AG10803 (cell line): ENCODE results near the gene EMC10.

Experiments
- DNase-seq: peaks from one replicate; pipeline ENCODE4 v3.0.0; 2010; ENCODE audit warnings: low read depth
- H3K4me3 ChIP-seq: 2 replicates; pipeline ENCODE4 v1.5.1; 2011; ENCODE audit warnings: mild to moderate bottlenecking, low read length, control low read depth
- TF ChIP-seq, protein P1 (sequence below): conservative IDR thresholded peaks from 2 replicates; pipeline ENCODE4 v1.5.1; 2011; ENCODE audit warnings: mild to moderate bottlenecking, low read length, control low read depth, inconsistent platforms

Gene EMC10

DNA sequence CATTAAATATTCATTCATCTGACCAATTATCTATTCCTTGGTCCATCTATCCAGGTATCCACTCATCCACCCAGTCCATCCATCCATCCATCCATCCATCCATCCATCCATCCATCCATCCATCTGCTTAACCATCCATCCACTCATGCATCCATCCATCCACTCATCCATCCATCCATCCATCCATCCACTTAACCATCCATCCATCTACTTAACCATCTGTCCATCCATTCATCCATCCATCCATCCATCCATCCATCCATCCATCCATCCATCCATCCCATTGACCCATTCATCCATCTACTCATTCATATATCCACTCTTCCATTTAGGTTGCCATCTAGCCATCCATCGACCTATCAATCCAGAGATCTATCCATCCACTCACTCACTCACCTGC lies 32.2 kb upstream of the EMC10 start:
- DNase-seq, result no peak
- H3K4me3 ChIP-seq, result no peak overlapping the region
- TF ChIP-seq, protein P1, sequence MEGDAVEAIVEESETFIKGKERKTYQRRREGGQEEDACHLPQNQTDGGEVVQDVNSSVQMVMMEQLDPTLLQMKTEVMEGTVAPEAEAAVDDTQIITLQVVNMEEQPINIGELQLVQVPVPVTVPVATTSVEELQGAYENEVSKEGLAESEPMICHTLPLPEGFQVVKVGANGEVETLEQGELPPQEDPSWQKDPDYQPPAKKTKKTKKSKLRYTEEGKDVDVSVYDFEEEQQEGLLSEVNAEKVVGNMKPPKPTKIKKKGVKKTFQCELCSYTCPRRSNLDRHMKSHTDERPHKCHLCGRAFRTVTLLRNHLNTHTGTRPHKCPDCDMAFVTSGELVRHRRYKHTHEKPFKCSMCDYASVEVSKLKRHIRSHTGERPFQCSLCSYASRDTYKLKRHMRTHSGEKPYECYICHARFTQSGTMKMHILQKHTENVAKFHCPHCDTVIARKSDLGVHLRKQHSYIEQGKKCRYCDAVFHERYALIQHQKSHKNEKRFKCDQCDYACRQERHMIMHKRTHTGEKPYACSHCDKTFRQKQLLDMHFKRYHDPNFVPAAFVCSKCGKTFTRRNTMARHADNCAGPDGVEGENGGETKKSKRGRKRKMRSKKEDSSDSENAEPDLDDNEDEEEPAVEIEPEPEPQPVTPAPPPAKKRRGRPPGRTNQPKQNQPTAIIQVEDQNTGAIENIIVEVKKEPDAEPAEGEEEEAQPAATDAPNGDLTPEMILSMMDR, result no peak

DNA sequence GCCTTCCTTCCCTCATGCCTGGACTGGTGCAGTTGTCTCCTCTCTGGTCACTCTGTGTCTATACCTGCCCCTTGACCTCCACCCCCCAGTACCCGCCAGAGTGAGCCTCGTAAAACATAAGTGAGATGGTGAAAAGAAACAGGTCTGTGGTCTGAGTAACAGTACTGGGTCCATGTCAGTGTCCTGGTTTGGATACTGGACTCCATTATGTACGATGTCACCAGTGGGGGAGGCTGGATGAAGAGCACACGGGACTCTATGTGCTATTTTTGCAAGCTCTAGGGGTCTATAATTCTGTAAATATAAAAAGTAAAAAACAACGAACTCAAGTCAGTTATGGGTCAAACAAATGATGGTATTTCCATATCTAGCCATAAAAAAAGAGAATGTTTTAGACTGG lies 29.3 kb upstream of the EMC10 start:
- H3K4me3 ChIP-seq, result no peak overlapping the region
- TF ChIP-seq, protein P1, result no peak
- no peak for DNase-seq

DNA sequence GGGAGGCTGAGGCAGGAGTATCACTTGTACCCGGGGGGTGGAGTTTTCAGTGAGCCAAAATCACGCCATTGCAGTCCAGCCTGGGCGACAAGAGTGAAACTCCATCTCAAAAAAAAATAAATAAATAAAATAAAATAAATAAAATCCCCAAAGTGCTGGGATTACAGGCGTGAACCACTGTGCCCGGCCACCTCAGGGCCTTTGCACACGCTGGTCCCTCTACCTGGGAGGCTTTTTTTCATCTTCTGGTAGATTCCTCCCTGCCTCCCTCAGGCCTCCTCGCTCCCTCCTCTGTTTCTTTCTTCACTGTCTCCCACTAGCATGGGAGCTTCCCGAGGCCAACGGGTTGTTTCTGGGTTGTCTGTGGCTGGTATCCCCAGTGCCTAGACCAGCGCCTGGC lies 28.6 kb upstream of the EMC10 start:
- TF ChIP-seq, protein P1, result no peak
- no peak for DNase-seq
- H3K4me3 ChIP-seq, result no peak overlapping the region

DNA sequence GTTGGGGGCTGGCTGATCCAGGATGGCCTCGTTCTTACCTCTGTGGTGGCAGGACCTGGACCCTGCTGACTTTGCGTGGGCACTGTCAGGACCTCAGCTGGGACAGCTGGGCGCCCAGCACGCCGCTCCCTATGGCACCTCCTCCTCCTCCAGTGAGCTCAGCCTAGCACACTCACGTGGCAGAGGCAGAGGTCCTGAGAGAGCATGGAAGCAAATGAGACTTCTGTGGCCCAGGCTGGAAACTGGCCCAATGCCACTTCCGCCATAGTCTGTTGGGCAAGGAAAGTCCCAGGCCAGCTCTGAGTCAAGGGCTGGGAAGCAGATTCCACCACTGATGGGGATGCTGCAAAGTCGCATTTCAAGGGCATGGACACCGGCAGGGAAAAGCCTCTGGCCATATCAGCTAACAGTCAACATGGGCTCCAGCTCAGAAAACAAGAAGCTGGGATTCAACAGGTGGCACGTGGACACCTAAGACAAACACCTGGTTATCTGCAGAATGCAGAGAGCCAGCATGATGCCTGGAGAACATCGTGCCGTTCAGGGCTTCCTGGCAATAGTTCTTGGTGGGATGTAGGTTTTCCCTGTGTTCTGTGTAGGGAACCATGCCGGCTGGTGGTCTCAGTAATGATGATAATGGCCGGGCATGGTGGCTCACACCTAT lies 26.9 kb upstream of the EMC10 start:
- H3K4me3 ChIP-seq, result no peak overlapping the region

DNA sequence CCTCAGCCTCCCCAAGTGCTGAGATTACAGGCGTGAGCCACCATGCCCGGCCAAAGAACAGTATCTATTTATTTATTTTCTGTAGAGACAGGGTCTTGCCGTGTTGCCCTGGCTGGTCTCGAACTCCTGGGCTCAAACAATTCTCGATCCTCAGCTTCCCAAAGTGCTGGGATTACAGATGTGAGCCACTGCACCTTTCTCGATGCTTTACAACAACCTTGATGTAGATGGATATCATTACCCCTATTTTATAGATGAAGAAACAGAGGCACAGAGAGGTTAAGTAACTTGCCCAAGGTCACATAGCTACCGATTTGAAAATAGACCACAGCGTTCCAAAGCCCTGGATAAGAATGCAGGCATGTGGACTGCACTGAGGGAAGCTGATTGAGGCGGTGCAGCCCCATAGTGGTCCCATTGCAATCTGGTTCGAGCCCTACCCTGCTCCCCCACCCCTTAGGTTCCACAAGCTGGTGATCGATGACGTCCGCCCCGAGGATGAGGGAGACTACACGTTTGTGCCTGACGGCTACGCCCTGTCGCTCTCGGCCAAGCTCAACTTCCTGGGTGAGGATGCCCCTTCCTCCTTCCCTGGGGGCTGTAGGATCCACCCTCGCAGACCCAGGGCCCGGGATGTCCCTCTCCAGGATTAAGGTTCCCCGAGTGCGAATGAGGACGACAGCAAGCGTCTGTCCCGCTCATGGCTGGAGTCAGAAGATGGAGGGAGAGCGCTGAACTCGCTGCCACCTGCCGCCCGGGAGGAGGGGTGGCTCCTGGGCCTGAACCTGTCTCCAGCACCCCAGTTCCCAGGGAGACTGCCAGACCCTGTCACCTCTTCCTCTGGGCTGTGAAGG lies 25.7 kb upstream of the EMC10 start:
- no peak for DNase-seq
- H3K4me3 ChIP-seq, result no peak overlapping the region
- TF ChIP-seq, protein P1, result no peak

More for the DNA sequence above, 26.9 kb upstream of the EMC10 start:
- TF ChIP-seq, protein P1, result no peak
- no peak for DNase-seq

DNA sequence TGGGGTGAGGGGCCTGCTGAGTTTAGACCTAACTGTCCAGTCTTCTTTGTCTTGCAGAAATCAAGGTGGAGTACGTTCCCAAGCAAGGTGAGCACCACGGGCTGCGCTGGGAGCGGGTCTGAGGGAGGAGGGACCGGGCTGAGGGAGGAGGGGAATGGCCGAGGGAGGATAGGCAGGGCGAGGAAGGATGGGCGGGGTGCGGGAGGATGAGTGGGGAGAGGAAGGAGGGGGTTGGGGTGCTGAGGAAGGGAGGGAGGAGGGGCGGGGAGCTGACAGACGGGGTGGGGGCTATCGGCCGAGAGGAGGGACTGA lies 25.1 kb upstream of the EMC10 start:
- TF ChIP-seq, protein P1, result no peak
- DNase-seq, result no peak
- no peak overlapping the region for H3K4me3 ChIP-seq

DNA sequence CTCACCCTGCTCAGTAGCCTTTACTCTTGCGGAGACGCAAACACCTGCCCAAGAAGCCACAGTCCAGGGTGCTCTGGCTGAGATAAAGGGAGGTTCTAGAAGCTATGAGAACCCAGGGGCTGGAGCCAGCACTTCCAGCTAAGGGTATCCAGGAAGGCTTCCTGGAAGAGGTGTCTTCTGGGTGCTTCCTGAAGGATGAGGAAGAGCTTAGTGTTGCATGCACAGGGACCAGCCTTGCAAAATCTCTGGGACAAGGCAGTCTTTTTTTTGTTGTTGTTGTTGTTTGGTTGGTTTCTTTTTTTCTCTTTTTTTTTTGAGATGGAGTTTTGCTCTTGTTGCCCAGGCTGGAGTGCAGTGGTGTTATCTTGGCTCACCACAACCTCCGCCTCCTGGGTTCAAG lies 23.1 kb upstream of the EMC10 start:
- no peak overlapping the region for H3K4me3 ChIP-seq
- DNase-seq, result no peak
- TF ChIP-seq, protein P1, result no peak
